CD8-positive, alpha-beta memory T cell (primary cell): ENCODE measurements around the gene RHBDF2. TPM values are rescaled to one million over a fixed set of nuclear protein-coding genes. Genes with fewer than 3 reads are reported as not detected.

ENCODE experiments used
- CTCF ChIA-PET: fragments of 350-600 bp; sonication (Branson Sonifier 250); formaldehyde crosslinking; loops from one replicate; lab custom pipeline; 2021; ENCODE audit warnings: antibody characterized with exemption; lab: Charles Lee
- POLR2A ChIA-PET: fragments of 350-600 bp; sonication (Branson Sonifier 250); formaldehyde crosslinking; loops from one replicate; lab custom pipeline; 2021; ENCODE audit warnings: antibody characterized with exemption; lab: Charles Lee
- DNase-seq, 5 donors: peaks; one replicate each; pipeline versions ENCODE4 v3.0.0 to v3.0.0-alpha.2; 2020 to 2022; ENCODE audit warnings: mixed read lengths in 1 of 5
- H3K27ac ChIP-seq: one replicate; pipeline ENCODE4 v1.7.0; 2013; ENCODE audit warnings: low read depth, mild to moderate bottlenecking, low read length, moderate library complexity
- H3K27me3 ChIP-seq: 2 replicates; pipeline ENCODE4 v1.7.0; 2013; ENCODE audit warnings: low read length, mild to moderate bottlenecking; ENCODE audit not compliant: insufficient read depth, poor library complexity, severe bottlenecking
- H3K36me3 ChIP-seq: 2 replicates; pipeline ENCODE4 v1.7.0; 2013; ENCODE audit warnings: mild to moderate bottlenecking, low read length, moderate library complexity; ENCODE audit not compliant: insufficient read depth
- H3K4me1 ChIP-seq: 2 replicates; pipeline ENCODE4 v1.7.0; 2013; ENCODE audit warnings: mild to moderate bottlenecking, low read length, moderate library complexity; ENCODE audit not compliant: insufficient read depth
- H3K4me3 ChIP-seq: 2 replicates; pipeline ENCODE4 v1.7.0; 2013; ENCODE audit warnings: mild to moderate bottlenecking, low read length
- H3K9me3 ChIP-seq: 2 replicates; pipeline ENCODE4 v1.7.0; 2013; ENCODE audit warnings: mild to moderate bottlenecking, low read length
- H3K27ac Mint-ChIP-seq, 8 donors: one replicate each; pipeline ENCODE4 v1.8.0; 2020 to 2021; ENCODE audit warnings: mixed read lengths in 8 of 8, mild to moderate bottlenecking in 6 of 8, inconsistent platforms in 3 of 8, moderate library complexity in 3 of 8
- H3K27me3 Mint-ChIP-seq, 2 donors: one replicate each; pipeline ENCODE4 v1.8.0; 2020 to 2021; ENCODE audit warnings: mixed read lengths in 2 of 2, mild to moderate bottlenecking in 1 of 2, moderate library complexity in 1 of 2
- H3K36me3 Mint-ChIP-seq, 3 donors: one replicate each; pipeline ENCODE4 v1.8.0; 2020 to 2021; ENCODE audit warnings: mixed read lengths in 3 of 3, inconsistent platforms in 1 of 3, mild to moderate bottlenecking in 1 of 3
- H3K4me1 Mint-ChIP-seq, 3 donors: one replicate each; pipeline ENCODE4 v1.8.0; 2020 to 2021; ENCODE audit warnings: mixed read lengths in 3 of 3, inconsistent platforms in 1 of 3, mild to moderate bottlenecking in 1 of 3
- H3K4me3 Mint-ChIP-seq, 7 donors: one replicate each; pipeline ENCODE4 v1.8.0; 2020 to 2021; ENCODE audit warnings: mixed read lengths in 7 of 7, mild to moderate bottlenecking in 6 of 7, moderate library complexity in 4 of 7, inconsistent platforms in 2 of 7
- H3K9me3 Mint-ChIP-seq, 5 donors: one replicate each; pipeline ENCODE4 v1.8.0; 2020 to 2022; ENCODE audit warnings: mixed read lengths in 5 of 5, mild to moderate bottlenecking in 3 of 5, moderate library complexity in 2 of 5, inconsistent platforms in 1 of 5
- polyA plus RNA-seq: library from polyadenylated mRNA; unstranded; fragments of 300-500 nt; fragmentation: Illumina TruSeq; gene quantifications from one replicate; pipeline ENCODE4 v1.2.3, GENCODE V29; 2021
- total RNA-seq, 2 experiments: library from RNA; stranded (reverse); gene quantifications; one replicate each; pipeline ENCODE4 v1.2.3, GENCODE V29; 2021

The RHBDF2 gene
- total and polyA plus RNA-seq, 3 experiments from 2014 or later, result 38.2 to 42.5 (median 38.4) TPM

DNA sequence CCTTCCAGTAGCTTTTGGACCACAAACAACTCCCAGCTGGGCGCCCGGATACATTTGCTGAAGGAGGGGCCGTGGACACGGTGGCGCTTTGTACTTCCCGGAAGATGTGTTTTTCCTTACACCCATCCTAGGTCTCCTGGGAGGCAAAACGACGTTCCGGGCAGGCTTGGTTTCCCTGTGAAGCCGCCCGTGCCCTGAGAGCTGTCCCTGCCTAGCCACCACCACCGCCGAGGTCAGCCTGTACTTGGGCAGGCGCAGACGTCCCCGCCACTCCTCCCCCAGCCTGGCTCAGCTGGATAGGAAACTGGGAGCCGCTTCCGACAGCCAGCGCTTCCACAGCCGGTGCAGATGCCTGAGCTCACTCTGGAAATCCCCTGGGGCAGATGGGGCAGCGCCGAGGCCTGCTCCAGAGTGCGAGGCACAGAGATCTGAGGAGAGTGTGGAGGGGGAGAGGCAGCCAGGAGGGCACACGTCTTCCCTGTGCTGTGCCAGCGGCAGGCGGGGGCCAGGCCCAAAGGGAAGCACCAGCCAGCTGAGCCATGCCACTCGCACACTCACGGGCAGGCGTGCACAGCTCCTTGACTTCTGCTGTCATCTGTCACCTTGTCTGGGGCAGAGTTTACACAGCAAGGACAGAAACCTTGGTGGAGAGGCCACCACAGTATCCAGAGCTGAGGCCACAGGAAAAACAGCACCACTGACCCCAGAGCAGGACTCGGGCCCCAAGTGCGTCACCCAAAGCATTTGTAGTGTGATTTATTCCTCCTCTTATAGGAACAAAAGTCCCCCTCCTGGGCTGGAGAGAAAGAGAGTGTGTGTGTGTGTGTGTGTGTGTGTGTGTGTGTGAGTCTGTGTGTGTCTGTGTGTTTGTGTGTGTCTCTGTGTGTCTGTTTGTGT lies 3.0 kb downstream of the RHBDF2 start:
- Mint-ChIP-seq H3K4me3 (peak overlapping the region; percentile 87 to 98 (median 91)), H3K36me3 (peaks cover 0 to 28% (median 4%) of the 10 kb centered on the region in 3 donors), H3K4me1 (peaks cover 54 to 86% (median 60%) of the 10 kb centered on the region in 3 donors), H3K9me3 (peaks cover 0 to 2% (median 0%) of the 10 kb centered on the region in 5 donors), H3K27me3 (no peaks in the 10 kb centered on the region), H3K27ac (peak overlapping the region; percentile 59 to 99 (median 96))
- H3K36me3 ChIP-seq, result no peaks in the 10 kb centered on the region
- CTCF ChIA-PET, result interaction anchor here (0.9 to 3.7 kb wide), 4 partner anchors 9 to 90 kb away, joined by 3 to 17 read pairs (median 6); partner anchors contain the start of gene AANAT
- POLR2A ChIA-PET, result interaction anchor here (0.5 to 0.7 kb wide), 4 partner anchors 9 to 1349 kb away, joined by 3 to 7 read pairs (median 3); partner anchors contain the start of gene AANAT
- peak in 1 of 5 donors; percentile 5 for DNase-seq
- H3K27ac ChIP-seq, result no peak overlapping the region
- peaks cover 63% of the 10 kb centered on the region for H3K4me1 ChIP-seq
- no peaks in the 10 kb centered on the region for H3K9me3 ChIP-seq
- no peak overlapping the region for H3K4me3 ChIP-seq
- H3K27me3 ChIP-seq, result no peaks in the 10 kb centered on the region

DNA sequence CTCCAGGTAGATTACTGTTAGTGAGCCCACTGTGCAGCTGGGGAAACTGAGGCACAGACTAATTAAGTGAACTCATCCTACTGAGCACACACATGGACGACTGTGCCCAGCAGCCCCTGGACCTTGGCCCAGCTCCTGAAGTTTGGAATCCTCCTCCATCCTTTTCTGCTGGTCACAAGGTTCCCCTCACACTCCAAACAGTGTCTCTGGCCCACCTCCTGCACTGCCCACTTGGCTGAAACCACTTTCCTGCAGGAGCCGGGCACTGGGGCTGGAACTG lies 3.6 kb downstream of the RHBDF2 start:
- H3K4me3 Mint-ChIP-seq, result peak overlapping the region in 5 of 7 donors; percentile 52 to 96 (median 81)
- no peaks in the 10 kb centered on the region for H3K27me3 Mint-ChIP-seq
- peaks cover 60 to 89% (median 66%) of the 10 kb centered on the region in 3 donors for H3K4me1 Mint-ChIP-seq
- H3K4me3 ChIP-seq, result no peak overlapping the region
- H3K4me1 ChIP-seq, result peaks cover 68% of the 10 kb centered on the region
- DNase-seq, result no peak
- no peak overlapping the region for H3K27ac ChIP-seq
- H3K36me3 Mint-ChIP-seq, result peaks cover 0 to 28% (median 4%) of the 10 kb centered on the region in 3 donors
- H3K9me3 ChIP-seq, result no peaks in the 10 kb centered on the region
- CTCF ChIA-PET, result interaction anchor here (1.1 to 3.7 kb wide), 4 partner anchors 8 to 89 kb away, joined by 4 to 17 read pairs (median 6); partner anchors contain the start of gene AANAT
- peaks cover 0 to 2% (median 0%) of the 10 kb centered on the region in 5 donors for H3K9me3 Mint-ChIP-seq
- no peaks in the 10 kb centered on the region for H3K36me3 ChIP-seq
- H3K27ac Mint-ChIP-seq, result peak overlapping the region in 6 of 8 donors; percentile 81 to 96 (median 88)
- POLR2A ChIA-PET, result no interaction called here
- no peaks in the 10 kb centered on the region for H3K27me3 ChIP-seq

DNA sequence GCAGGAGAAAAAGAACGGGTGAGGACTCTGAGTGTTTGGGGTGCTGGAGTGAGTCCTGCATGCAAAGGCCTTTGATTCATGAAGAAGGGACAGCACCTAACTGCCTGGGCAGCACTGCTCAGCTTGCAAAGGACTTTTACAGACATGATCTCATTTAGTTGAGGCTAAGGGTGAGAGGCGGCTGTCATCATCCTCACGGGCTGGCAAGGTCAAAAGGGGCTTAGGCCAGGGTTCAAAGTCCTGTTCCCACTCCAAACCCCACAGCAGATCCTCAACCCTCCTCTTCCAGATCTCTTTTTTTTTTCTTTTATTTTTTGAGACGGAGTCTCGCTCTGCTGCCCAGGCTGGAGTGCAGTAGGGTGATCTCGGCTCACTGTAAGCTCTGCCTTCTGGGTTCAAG lies 4.8 kb downstream of the RHBDF2 start:
- Mint-ChIP-seq H3K36me3 (peaks cover 0 to 28% (median 4%) of the 10 kb centered on the region in 3 donors), H3K27ac (peak overlapping the region in 7 of 8 donors; percentile 29 to 96 (median 84)), H3K27me3 (no peaks in the 10 kb centered on the region), H3K9me3 (peaks cover 0 to 2% (median 0%) of the 10 kb centered on the region in 5 donors), H3K4me3 (peak overlapping the region in 5 of 7 donors; percentile 12 to 80 (median 41)), H3K4me1 (peaks cover 67 to 89% (median 73%) of the 10 kb centered on the region in 3 donors)
- ChIA-PET CTCF (interaction anchor here (1.5 kb wide), 1 partner anchor 27 kb away, joined by 4 read pairs; no protein-coding TSS in a partner anchor), POLR2A (no interaction called here)
- Histone ChIP-seq H3K4me3 (no peak overlapping the region), H3K36me3 (no peaks in the 10 kb centered on the region), H3K27ac (no peak overlapping the region), H3K27me3 (no peaks in the 10 kb centered on the region), H3K9me3 (no peaks in the 10 kb centered on the region), H3K4me1 (peaks cover 68% of the 10 kb centered on the region)
- no peak for DNase-seq

DNA sequence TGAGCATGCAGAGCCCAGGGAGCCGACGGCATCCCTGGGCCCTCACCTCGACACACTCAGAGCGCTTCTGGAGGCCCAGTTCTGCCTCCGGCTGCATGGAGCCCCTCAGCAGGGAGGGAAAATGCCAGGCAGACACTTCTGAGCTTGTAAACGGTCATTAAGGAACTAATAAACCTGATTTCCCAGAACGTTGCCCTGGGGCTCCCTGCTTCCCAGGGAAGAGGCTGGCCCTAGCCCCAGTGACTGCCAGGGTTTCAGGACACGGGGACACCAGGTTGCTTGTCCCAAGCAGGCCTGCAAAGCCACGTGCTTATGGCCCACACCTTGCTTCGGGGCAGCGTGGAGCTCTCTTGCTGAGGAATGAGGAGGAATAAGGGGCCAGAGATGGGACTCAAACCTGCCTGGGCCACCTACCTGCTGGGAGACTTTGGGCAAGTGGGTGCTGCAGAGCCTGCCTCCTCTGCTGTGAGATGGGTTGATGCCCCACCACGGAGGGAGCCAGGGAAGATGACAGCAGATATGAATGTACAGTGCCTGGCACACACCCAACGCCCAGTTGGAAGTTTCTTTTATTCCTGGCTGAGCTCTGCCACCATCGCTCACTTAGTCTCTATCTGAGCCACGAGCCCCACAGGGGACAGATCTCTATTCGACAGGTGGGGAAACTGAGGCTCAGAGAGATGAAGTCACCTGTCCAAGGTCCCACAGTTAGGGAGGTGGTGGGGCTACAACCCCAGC lies 5.4 kb downstream of the RHBDF2 start:
- no peaks in the 10 kb centered on the region for H3K36me3 ChIP-seq
- no peak overlapping the region for H3K27ac ChIP-seq
- H3K9me3 ChIP-seq, result no peaks in the 10 kb centered on the region
- DNase-seq, result no peak
- Mint-ChIP-seq H3K27me3 (no peaks in the 10 kb centered on the region), H3K27ac (peak overlapping the region; percentile 29 to 99 (median 81)), H3K4me1 (peaks cover 67 to 93% (median 73%) of the 10 kb centered on the region in 3 donors), H3K9me3 (peaks cover 0 to 2% (median 0%) of the 10 kb centered on the region in 5 donors), H3K36me3 (peaks cover 0 to 28% (median 4%) of the 10 kb centered on the region in 3 donors), H3K4me3 (peak overlapping the region in 2 of 7 donors; percentile 60 to 80)
- peaks cover 68% of the 10 kb centered on the region for H3K4me1 ChIP-seq
- ChIA-PET CTCF (no interaction called here), POLR2A (no interaction called here)
- H3K4me3 ChIP-seq, result no peak overlapping the region
- H3K27me3 ChIP-seq, result no peaks in the 10 kb centered on the region

DNA sequence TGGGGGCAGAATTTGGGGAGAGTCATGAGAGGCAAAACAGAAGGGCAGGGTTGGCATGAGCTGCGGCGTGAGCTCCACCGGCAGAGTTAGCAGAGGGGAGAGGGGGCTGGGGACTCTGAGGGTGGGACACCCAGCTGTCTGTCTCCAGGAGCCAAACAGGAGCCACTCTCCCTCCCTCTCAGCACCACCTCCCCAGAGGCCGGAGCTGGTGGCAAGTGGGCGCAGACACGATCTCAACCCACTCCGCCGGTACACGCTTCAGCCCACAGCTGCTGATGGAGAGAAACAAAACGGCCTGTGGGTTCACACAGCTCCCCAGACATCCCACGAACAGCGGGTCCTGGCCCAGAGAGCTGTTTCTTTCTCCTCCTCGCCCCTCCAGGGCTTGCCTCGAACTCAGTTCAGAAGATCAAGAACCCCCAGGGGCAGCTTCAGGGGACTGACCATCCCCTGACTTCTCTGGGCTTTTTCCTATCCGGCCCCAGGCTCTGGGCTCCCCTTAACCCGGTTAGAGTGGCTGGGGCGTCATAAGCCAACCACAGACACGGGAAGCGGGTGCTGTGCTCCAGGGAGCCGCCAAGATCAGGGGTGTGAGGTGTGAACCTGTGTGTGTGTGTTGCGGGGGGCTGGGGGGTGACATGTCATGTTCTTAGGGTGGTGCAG lies 7.6 kb downstream of the RHBDF2 start:
- peak; percentile 41 to 73 (median 46) for DNase-seq
- Mint-ChIP-seq H3K4me1 (peaks cover 61 to 93% (median 63%) of the 10 kb centered on the region in 3 donors), H3K4me3 (peak overlapping the region; percentile 78 to 92 (median 90)), H3K9me3 (peaks cover 0 to 2% (median 0%) of the 10 kb centered on the region in 5 donors), H3K27ac (peak overlapping the region; percentile 82 to 99 (median 98)), H3K36me3 (peaks cover 0 to 16% (median 0%) of the 10 kb centered on the region in 3 donors), H3K27me3 (no peaks in the 10 kb centered on the region)
- H3K27ac ChIP-seq, result peak overlapping the region; percentile 72
- CTCF ChIA-PET, result interaction anchor here (0.7 to 2.7 kb wide), 15 partner anchors 9 to 189 kb away, joined by 3 to 15 read pairs (median 5); partner anchors contain the start of genes AANAT and UBE2O
- peak overlapping the region; percentile 51 for H3K4me3 ChIP-seq
- no peaks in the 10 kb centered on the region for H3K9me3 ChIP-seq
- H3K36me3 ChIP-seq, result no peaks in the 10 kb centered on the region
- H3K27me3 ChIP-seq, result no peaks in the 10 kb centered on the region
- POLR2A ChIA-PET, result interaction anchor here (0.6 to 2.3 kb wide), 8 partner anchors 8 to 414 kb away, joined by 3 to 9 read pairs (median 4); partner anchors contain the start of genes RHBDF2 and UBALD2
- peaks cover 48% of the 10 kb centered on the region for H3K4me1 ChIP-seq

DNA sequence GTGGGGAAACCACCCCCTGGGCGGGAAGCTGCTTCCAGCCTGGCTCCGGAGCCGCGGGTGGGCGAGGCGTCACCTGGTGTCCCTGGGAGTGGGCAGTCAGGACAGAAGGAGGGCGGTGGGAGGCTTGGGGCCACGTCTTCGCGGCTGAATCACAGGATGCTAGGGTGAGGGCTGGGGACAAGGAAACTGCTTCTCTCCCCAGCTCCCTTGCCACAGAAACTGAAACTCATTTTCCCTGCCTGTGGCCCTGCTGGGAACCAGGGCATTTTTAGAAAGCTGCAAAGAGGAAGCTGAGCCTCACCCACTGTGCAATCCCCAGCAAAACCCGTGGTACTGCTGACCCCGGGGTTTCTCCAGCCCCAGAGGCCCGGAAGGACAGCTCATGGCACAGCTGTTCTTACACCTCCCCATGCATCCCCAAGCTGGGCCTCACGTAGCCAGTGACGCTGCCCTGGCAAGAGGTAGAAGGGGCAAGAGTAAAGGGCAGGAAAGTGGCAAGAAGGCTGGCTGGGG lies 8.2 kb downstream of the RHBDF2 start:
- Histone ChIP-seq H3K36me3 (no peaks in the 10 kb centered on the region), H3K4me3 (peak overlapping the region; percentile 51), H3K27me3 (no peaks in the 10 kb centered on the region), H3K9me3 (no peaks in the 10 kb centered on the region), H3K27ac (peak overlapping the region; percentile 72), H3K4me1 (peaks cover 42% of the 10 kb centered on the region)
- Mint-ChIP-seq H3K9me3 (peaks cover 0 to 2% (median 0%) of the 10 kb centered on the region in 5 donors), H3K27ac (peak overlapping the region; percentile 82 to 99 (median 98)), H3K4me1 (peaks cover 56 to 88% (median 57%) of the 10 kb centered on the region in 3 donors), H3K27me3 (no peaks in the 10 kb centered on the region), H3K36me3 (peaks cover 0 to 15% (median 0%) of the 10 kb centered on the region in 3 donors), H3K4me3 (peak overlapping the region; percentile 78 to 92 (median 90))
- DNase-seq, result peak in 3 of 5 donors; percentile 28 to 41 (median 30)
- POLR2A ChIA-PET, result interaction anchor here (0.6 to 2.3 kb wide), 8 partner anchors 9 to 413 kb away, joined by 3 to 9 read pairs (median 4); partner anchors contain the start of genes RHBDF2 and UBALD2
- CTCF ChIA-PET, result interaction anchor here (0.7 to 2.7 kb wide), 12 partner anchors 9 to 189 kb away, joined by 3 to 15 read pairs (median 5); partner anchors contain the start of gene UBE2O
